NCI-H2227 treated with DMSO at 0.1 percent for 48 hours (cell line): Measurements from ENCODE around the gene CKB.
"Not testable (repeated sequence)": the region's sequence is repeated elsewhere in the genome, so short reads cannot be mapped to it uniquely, and the experiment has no call there.

Source experiments
- DNase-seq: peaks from one replicate; lab custom pipeline; 2025; lab: John Stamatoyannopoulos, UW

Gene CKB

DNA sequence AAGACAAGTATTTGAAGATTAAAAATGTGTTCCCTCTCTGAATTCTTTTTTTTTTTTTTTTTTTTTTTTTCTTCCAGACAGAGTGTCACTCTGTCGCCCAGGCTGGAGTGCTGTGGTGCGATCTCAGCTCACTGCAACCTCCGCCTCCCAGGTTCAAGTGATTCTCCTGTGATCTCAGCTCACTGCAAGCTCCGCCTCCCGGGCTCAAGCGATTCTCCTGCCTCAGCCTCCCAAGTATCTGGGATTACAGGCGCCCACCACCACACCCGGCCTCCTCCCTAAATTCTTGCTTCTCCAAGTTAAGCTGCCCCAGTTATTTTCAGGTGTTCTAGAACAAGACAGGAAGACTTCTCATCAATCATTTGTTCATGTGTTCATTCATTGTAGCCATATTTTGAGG lies 10.4 kb downstream of the CKB start:
- not testable (repeated sequence) for DNase-seq

DNA sequence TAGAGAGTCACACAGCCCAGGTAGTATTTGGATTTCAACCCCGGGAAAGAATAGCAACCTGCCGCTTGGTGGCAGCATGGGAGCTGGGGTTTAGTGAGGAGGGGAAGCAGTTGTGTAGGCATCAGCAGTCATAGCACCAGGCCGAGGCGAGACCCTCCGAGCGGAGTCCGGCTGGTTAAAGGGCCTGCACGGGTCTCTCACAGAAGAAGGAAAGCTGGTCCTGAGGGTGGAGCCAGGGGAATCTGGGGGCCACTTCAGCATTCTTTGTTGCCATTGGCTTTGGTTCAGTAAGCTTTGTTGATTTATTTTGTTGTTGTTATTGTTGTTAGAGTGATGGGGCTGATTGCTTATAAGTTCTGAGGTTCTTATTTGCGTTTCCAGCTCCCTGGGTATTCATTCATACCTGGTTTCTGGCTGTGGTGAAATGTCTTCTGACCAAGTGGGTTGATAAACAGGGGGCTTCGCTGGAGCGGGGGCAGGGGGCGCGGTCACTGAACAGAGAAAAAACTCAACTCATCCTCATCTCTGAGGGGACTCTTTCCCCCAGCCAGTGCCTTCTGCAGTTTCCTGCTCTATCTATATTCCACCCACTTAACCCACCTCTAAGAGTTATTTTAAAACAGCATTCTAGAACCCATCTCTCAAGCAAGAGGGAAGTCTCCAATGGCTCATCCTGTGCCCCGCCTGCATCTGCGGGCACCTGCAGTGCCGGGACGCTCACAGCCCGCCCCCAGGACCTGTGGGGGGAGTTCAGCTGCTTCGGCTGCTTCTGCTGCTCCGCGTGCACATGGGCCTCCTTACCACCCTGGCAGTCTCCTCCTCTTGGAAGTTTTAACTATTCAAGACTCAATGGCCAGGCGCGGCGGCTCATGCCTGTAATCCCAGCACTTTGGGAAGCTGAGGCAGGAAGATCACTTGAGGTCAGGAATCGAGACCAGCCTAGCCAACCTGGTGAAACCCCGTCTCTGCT lies 11.6 kb downstream of the CKB start:
- no peak for DNase-seq

DNA sequence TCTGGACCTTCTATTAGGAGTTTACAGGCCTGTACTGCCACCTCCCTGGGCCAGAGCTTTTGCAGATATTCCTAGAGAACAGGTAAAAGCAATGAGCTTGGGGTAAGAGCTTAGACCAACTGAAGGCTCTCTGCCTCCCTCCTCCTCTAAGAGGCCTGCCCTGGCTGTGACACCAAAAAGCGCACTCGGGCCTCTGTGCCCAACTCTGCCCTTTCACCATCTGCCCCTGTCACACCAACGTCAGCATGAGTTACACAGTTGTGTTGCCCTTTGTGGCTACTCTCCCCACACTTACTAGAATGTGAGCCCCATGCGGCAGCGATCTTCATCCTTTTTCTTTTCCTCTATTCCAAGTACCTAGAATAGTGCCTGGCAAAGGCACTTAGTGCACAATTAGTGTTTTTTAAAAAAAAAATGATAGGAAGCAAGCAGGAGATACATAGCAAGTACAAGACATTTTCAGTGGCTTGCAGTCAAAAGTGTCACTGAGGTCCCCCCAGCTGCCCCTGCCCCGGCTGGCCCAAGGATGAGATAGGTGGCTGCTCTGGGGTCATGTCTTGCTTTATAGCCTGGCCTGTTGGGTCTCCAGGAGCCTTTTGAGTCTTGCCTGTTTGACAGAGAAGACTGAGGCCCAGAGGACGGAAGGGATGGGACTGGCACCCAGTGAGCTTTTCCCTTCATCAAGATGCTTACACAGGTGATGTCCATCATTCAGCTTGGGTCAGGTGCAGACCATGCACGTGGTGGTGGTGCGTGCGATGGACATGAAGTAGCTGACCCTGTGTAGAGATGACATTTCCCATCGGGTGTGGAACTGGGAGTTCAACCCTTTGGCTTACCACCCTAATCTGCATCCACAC lies 12.5 kb downstream of the CKB start:
- DNase-seq: no peak

DNA sequence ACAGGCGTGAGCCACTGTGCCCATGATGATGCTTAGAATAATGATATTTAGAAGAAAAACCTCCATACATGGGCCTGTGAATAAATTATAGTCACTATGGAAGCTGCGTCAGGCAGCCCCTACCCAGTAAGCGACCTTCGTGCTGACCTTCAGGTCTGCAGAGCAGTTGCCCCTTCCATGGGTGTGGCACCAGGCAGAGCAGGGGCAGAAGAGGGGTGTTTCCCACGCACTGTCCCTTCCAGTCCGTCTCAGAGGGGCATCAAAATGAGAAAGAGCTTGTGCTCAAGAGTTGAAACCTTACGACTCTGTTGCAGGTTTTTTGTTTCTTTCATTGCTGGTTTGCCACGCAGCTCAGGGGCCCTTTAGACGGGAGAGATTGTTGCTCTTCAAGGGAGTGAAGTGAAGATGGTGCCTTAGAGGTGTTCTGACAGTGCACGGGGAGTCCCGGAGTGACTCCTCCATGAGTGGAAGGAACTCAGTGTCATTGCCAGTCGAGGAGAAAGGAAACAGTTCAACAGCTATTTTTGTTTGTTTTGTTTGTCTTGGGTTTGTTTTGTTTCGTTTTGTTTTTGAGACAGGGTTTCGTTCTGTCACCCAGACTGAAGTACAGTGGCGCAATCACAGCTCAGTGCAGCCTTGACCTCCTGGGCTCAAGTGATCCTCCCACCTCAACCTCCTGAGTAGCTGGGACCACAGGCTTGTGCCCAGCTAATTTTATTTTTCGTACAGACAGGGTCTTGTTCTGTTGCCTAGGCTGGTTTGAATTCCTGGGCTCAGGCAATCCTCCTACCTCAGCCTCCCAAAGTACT lies 13.9 kb downstream of the CKB start:
- no peak for DNase-seq

DNA sequence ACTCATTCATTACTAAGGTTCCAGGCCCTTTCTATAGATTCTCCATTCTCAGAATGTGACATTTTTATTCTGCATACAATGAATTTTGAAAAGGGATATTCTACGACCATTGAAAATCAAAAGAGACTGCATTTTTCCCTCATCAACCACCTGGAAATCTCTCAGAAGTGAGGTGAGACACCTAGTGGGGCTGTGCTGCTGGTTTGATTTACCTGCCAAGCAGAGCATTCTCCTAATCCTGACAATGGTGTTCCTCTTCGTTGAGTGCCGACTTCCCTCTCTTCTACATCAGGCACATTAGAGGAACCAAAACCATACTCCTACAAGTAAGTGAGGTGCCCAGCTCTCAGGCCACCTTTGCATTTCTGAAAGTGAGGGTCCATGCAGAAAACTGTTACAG lies 14.9 kb downstream of the CKB start:
- DNase-seq: no peak

DNA sequence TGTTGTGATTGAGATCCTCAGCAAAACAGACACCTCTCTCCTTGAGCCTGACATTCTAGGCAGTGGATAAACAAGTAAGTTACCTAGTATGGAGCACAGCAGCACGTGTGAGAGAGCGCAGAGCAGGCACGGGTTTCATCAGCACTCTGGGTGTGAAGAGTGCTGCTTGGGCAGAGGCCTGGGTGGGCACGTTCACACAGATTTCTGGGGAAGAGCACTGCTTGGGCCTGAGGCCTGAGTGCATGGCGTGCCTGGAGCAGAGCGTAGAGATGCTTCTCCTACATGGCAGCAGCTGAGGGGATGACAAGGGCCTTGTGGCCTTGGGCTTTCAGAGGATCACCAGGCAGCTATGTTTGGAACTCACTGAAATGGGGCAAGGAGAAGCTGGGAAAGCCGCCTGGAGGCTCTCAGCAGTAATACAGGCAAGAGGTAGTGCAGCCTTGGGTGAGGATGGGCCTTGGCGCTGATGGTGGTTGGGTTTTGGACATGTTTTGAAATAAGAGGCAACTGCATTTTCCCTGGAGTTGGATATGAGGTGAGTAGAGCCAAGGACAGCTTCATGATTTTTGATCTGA lies 17.6 kb downstream of the CKB start:
- no peak for DNase-seq

DNA sequence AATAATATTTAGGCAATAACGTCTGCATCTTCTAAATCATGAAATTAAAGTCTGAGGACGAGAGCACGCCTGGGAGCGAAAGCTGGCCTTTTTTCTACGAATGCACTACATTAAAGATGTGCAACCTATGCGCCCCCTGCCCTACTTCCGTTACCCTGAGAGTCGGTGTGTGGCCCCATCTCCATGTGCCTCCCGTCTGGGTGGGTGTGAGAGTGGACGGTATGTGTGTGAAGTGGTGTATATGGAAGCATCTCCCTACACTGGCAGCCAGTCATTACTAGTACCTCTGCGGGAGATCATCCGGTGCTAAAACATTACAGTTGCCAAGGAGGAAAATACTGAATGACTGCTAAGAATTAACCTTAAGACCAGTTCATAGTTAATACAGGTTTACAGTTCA lies 19.3 kb downstream of the CKB start:
- no peak for DNase-seq

DNA sequence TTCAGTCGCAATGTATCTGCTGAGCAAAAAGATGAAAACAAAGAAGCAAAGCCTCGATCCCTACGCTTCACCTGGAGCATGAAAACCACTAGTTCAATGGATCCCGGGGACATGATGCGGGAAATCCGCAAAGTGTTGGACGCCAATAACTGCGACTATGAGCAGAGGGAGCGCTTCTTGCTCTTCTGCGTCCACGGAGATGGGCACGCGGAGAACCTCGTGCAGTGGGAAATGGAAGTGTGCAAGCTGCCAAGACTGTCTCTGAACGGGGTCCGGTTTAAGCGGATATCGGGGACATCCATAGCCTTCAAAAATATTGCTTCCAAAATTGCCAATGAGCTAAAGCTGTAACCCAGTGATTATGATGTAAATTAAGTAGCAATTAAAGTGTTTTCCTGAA lies 19.8 kb downstream of the CKB start:
- DNase-seq: no peak

DNA sequence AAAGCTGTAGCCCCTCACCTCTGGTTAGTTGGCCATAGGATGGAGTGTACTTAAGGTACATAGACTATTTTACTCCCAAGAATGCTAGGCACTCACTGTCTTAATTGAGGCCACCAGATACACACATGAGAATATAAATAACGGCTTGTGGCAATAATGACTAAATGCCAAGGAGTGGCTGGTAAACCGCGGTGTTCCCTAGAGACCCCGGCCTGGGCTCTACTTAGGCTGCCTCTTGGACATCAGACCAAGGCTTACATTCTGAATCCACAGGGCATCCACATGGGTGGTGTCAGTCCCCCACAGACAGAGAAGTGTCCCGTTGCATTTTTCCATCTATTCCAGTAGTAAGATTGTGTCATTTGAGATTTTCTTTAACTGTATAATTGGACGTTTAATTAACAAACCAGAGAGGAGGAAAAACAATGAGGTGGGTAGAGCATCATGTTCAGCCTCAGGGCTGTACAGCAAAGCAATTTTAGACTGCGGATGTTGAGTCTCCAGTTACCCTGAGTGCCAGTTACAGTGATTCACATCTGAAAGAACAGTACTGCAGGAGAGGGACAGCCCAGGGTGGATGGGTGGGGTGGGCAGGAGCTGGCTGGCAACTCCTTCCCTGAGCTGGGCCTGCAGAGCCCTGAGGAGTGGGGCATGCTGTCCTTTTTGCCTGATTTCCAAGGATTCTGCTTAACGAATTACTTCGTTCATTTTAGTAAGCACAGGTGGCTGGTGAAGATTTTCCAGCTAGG lies 20.5 kb downstream of the CKB start:
- DNase-seq: no peak

DNA sequence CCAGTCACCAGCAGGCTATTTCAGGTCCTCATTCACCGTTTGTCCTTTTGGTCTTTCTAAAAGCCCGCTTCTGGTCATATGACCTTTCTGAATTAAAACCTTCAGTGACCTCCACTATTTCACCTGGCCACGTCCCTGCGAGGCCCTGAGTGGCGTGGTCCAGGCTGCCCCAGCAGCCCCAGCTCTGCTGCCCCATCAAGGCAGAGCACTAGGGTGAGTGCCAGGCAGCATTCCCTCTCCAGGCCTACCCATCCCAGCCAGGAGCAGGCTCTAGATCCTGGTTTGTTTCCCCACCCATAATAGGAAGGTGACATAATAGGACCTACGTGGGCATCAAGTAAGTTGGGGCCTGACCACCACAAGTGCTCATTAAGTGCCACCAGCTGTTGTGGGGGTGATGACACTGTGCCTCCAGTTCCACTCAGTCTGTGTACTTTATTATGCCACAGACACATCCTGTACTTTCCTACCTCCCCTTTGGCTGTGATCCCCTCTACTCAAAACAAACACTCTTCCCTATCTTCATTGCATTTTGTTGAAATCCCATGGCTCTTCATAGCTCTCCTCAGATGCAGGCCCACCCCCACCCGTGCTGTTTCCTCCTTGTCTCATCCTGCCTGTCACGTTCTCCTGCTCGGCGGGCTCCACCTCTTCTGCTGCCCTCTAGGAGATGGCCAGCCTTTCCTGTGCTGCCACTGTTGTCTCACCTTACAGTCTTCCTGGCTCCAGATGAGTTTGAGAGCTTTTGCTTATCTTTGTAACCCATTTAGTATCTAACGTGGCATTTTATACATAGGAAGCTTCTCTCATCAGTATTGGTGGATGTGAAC lies 21.4 kb downstream of the CKB start:
- DNase-seq: no peak

DNA sequence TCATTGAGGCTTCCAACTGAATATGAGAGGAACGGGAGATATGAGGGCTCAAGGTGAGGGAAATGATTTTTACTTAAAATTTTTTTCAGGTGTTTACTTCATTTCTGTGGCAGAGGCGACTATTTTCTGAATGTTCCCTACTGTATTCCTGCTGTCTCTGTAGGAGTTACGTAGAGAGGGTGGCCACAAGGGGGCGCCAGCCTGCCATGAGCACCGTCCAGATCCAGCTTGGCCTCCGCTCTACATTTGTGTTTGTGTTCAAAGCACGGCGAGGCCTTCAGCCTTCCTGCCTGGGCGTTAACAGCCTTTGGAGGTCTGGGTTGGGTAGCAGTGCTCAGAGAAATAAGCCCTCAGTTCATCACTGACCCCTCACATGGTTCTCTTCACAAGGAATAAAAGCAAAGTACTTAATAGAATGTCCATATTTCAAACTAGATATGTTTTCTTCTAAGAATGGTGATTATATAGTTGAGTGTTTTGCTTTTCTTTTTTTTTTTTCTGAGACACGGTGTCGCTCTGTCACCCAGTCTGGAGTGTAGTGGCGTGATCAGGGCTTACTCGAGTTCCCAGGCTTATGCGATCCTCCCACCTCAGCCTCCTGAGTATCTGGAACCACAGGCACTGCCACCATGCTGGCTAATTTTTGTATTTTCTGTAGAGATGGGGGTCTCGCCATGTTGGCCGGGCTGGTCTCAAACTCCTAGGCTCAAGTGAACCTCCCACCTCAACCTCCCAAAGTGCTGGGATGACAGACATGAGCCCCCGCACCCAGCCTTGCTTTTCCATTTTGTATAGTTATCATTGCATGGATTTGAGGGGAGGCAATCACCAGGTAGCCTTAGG lies 22.3 kb downstream of the CKB start:
- peak; percentile 81 for DNase-seq

DNA sequence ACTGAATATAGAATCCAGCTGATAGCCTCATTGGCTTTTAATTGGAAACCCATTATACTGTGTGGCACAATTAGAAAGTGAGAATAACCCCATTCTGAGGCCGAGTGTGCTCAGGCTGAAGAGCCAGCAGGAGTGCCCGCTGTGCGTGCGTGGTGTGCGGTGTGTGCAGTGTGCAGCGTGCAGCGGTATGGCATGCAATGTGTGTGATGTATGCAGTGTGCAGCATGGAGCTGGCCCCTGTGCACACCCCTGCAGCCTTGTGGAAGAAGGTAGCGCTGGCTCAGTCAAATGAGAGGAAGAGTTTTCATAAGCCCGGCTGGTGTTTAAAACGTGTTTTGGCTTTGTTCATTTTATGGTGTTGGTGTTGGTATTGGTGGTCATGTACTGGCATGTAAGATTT lies 22.9 kb downstream of the CKB start:
- no peak for DNase-seq

DNA sequence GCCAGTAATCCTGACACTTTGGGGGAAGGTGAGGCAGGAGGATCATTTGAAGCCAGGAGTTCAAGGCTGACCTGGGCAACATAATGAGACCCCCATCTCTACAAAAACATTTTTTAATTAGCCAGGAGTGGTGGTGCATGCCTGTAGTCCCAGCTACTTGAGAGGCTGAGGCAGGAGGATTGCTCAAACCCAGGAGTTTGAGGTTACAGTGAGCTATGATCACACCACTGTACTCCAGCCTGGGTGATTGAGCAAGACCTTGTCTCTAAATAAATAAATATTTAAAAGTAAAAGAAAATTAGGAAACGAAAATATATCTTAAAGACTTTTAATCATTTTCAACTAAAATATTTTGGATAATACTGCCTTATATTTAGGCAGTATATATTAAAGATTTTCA lies 25.9 kb downstream of the CKB start:
- no peak for DNase-seq

DNA sequence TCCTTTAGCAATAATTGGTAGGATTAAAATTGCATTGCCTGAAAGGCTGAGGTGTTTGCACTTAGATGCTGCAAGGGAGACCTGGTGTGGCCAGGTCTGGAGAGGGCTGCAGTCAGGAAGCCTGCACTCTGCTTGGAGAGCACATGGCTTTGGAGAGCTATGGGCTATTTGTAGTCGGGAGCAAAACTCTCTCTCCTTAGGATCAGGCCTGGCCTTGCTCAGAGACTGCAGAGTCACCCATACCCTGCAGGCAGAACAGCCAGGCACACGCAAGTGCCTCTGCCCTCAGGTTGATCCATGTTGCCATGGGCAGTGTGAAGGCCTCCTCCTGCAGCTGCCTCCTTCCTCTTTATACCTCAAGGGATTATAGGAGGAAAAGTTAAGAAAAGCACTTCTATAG lies 26.8 kb downstream of the CKB start:
- DNase-seq: no peak

DNA sequence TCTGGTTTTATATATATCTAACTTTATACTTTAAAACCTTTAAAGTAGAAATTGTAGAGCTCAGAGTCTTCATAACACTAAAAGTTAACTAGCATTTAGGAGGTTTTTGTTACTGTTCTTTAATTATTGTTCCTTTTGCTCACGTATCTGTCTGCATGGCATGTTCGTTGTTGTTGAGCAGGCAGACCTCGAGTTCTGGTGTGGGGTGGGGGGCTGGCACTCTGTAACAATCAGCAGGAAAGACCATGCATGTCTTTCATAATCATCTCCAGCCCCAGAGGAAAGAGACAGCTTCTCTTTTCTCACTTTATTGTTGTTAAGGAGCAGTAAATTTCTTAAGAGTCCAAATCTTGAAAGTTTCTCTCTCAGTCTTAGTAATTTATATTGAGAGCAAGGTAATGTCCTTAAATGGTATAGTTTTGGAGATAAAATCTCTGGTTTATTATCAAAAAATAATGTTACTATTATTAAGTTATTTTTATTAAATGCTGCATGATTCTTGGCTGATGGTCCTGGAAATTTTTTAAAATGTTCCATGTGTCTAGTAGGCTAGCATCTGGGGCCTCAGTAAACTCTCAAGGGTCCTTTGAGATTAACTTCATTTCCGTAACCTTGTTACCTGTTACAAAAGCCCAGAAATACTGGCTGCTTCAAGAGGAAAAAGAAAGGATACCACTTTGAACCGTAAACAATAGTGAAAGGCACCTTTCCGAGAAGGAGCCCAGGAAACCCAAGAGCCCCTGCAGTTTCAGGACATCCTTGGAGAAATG lies 30.3 kb downstream of the CKB start:
- no peak for DNase-seq

DNA sequence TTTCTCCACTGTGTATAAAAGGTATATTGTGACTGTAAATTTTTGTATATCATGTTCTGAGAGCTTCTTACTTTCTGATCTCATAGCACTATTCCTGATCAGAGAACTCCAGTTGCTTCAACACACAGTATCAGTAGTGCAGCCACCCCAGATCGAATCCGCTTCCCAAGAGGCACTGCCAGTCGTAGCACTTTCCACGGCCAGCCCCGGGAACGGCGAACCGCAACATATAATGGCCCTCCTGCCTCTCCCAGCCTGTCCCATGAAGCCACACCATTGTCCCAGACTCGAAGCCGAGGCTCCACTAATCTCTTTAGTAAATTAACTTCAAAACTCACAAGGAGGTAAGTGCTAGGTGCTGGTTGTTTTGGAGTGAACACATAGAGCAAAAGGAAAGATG lies 30.9 kb downstream of the CKB start:
- no peak for DNase-seq

DNA sequence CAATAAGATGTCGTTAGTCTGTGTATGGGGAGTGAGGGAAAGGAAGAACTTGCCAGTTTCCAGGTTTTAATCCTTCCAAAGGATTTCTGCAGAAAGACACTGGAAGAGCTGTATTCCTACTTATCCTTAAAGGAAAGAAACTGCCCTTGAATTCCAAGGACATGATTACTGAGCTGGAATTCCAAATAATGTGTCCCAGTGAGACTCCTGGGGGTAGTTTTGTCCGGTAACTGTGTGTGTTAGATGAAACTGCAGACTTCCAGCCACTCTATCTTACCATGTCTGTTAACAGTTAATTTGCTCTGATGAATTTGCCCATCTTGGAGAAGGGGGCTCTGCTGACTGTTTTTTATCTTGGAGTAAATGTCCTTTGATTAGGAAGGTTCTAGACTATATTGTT lies 33.0 kb downstream of the CKB start:
- DNase-seq: no peak

DNA sequence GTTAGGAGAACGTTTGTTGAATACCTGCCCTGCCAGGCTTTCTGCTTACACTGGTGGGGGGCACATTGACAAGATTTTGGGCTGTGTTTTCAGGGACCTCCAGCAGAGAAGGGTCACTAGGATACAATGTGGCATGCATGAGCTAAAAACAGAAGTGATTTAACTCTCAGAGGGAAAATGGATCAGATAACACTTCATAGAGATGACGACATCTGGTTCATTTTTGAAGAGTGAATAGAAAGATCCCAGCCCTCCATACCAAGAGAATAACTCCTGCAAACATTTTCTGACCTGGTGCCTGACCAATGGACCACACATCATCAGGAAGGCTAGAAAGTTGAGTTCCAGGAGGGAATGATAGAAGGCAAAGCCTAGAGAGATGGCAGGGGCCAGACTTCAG lies 33.7 kb downstream of the CKB start:
- no peak for DNase-seq

DNA sequence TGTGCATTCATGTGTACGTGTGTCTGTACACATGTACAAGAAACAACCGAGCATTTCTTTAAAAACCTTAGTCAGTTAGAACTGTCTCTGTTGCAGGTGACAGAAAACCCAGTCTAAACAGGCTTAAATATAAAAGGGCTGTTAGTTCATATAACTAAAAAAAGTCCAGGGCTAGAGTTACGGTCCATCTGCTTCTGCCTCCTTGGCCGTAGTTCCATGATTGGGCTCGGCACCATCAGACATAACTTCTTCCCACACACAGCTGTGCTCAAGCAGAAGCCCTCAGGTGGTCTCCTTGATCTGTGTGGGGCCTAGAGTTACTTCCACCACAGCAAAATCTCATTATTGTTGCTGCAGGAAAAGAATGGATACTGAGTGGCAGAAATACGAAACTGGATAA lies 34.6 kb downstream of the CKB start:
- DNase-seq: no peak
